HUES64 (cell line): ENCODE measurements around the gene GSG1L.

ENCODE experiments used
- H3K27ac ChIP-seq: 2 replicates; pipeline ENCODE4 v1.7.0; 2013; ENCODE audit warnings: low read depth, low read length, inconsistent platforms
- H3K27me3 ChIP-seq: 2 replicates; pipeline ENCODE4 v1.6.1; 2013; ENCODE audit warnings: mild to moderate bottlenecking, low read length; ENCODE audit not compliant: insufficient read depth
- H3K36me3 ChIP-seq: 2 replicates; pipeline ENCODE4 v1.6.1; 2013; ENCODE audit warnings: mild to moderate bottlenecking, low read length; ENCODE audit not compliant: insufficient read depth
- H3K4me1 ChIP-seq: 2 replicates; pipeline ENCODE4 v1.6.1; 2013; ENCODE audit warnings: mild to moderate bottlenecking, low read length, moderate library complexity; ENCODE audit not compliant: insufficient read depth
- H3K4me3 ChIP-seq: 2 replicates; pipeline ENCODE4 v1.5.1; 2013; ENCODE audit warnings: mild to moderate bottlenecking, low read length, moderate library complexity
- H3K9ac ChIP-seq: 2 replicates; pipeline ENCODE4 v1.6.1; 2013; ENCODE audit warnings: mild to moderate bottlenecking, low read depth, low read length
- H3K9me3 ChIP-seq: 2 replicates; pipeline ENCODE4 v1.6.1; 2013; ENCODE audit warnings: low read depth, low read length; ENCODE audit not compliant: insufficient read depth
- WGBS: fragments of 150-250, 120-280 bp; methylation state at CpG from one replicate; pipeline ENCODE4 v1.1.7; 2013; ENCODE audit warnings: missing lambda C conversion rate; 5-methylcytosine and 5-hydroxymethylcytosine counted together

GSG1L gene

GRCh38 chr16:28090646-28091377 is 27.3 kb upstream of the GSG1L start:
- H3K4me1 ChIP-seq, result peaks cover 29% of the 10 kb centered on the region
- no peak overlapping the region for H3K4me3 ChIP-seq
- H3K9ac ChIP-seq, result no peak overlapping the region
- H3K27ac ChIP-seq, result peak overlapping the region; percentile 45; the same call in 1 of the 2 replicates
- H3K27me3 ChIP-seq, result no peaks in the 10 kb centered on the region
- no peaks in the 10 kb centered on the region for H3K36me3 ChIP-seq
- H3K9me3 ChIP-seq, result no peaks in the 10 kb centered on the region
- WGBS, result 78% methylated on average over 19 of the region's 19 CpGs

DNA sequence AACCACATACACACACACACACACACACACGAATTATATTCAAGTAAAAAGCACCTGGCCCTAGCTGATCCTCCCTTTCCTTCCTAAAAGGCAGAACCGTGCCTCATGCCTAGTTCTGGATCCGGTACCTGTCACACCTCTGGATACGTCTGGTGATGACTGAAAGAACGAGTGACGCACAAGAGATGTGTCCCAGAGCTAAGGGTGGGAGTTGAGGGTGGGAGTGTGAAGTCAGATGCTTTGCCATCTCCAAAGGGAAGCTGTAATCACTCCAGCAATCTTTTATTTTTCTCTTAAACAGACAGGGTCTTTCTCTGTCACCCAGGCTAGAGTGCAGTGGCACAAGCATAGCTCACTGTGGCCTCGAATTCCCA is 26.5 kb upstream of the GSG1L start:
- Histone ChIP-seq H3K9me3 (no peaks in the 10 kb centered on the region), H3K4me3 (no peak overlapping the region), H3K9ac (no peak overlapping the region), H3K36me3 (no peaks in the 10 kb centered on the region), H3K27me3 (no peaks in the 10 kb centered on the region), H3K4me1 (peaks cover 29% of the 10 kb centered on the region), H3K27ac (no peak overlapping the region)
- 94% methylated on average over 7 of the region's 7 CpGs for WGBS

- no peaks in the 10 kb centered on the region for H3K36me3 ChIP-seq
- 92% methylated on average over 3 of the region's 3 CpGs for WGBS
Measured at GRCh38 chr16:28089205-28089991, 25.9 kb upstream of the GSG1L start.

DNA sequence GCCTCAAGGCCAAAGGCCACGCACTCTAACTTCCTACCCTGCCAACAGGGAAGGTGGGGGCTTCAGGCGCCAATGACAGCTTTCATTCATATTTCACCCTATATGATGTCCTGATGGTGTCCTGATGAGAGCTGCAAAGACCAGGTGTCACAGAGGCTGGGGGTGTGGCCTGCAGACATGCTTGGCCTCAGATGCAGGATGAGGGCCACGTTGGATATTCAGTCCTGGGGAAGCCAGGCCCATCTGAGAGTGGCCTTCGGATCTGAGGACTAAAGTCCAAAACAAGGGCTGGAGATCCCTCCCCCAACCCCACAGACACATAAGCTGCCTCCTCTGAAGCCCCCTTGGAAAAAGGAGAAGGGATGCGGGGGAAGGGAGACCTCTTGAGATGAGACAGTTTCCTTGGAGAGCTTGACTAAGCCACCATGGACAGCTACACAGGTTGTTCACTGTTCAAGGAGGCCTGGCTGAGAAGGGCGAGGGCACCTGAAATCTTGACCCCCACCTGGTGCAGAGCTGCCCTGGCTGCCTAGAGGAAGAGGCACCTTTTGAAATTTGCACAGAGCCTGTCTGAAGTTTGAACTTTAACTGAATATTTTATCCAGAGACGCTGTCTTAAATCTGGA is 24.3 kb upstream of the GSG1L start:
- H3K27ac ChIP-seq, result no peak overlapping the region
- 88% methylated on average over 7 of the region's 7 CpGs for WGBS
- no peaks in the 10 kb centered on the region for H3K27me3 ChIP-seq
- H3K9me3 ChIP-seq, result no peaks in the 10 kb centered on the region
- H3K4me3 ChIP-seq, result no peak overlapping the region
- peaks cover 15% of the 10 kb centered on the region for H3K4me1 ChIP-seq
- no peaks in the 10 kb centered on the region for H3K36me3 ChIP-seq
- H3K9ac ChIP-seq, result no peak overlapping the region

More at GRCh38 chr16:28089205-28089991, 25.9 kb upstream of the GSG1L start:
- Histone ChIP-seq H3K9me3 (no peaks in the 10 kb centered on the region), H3K4me3 (no peak overlapping the region), H3K4me1 (peaks cover 29% of the 10 kb centered on the region), H3K27ac (no peak overlapping the region), H3K27me3 (no peaks in the 10 kb centered on the region), H3K9ac (no peak overlapping the region)

GRCh38 chr16:28087140-28087660 is 23.7 kb upstream of the GSG1L start:
- WGBS, result 90% methylated on average over 8 of the region's 8 CpGs
- peaks cover 14% of the 10 kb centered on the region for H3K4me1 ChIP-seq

DNA sequence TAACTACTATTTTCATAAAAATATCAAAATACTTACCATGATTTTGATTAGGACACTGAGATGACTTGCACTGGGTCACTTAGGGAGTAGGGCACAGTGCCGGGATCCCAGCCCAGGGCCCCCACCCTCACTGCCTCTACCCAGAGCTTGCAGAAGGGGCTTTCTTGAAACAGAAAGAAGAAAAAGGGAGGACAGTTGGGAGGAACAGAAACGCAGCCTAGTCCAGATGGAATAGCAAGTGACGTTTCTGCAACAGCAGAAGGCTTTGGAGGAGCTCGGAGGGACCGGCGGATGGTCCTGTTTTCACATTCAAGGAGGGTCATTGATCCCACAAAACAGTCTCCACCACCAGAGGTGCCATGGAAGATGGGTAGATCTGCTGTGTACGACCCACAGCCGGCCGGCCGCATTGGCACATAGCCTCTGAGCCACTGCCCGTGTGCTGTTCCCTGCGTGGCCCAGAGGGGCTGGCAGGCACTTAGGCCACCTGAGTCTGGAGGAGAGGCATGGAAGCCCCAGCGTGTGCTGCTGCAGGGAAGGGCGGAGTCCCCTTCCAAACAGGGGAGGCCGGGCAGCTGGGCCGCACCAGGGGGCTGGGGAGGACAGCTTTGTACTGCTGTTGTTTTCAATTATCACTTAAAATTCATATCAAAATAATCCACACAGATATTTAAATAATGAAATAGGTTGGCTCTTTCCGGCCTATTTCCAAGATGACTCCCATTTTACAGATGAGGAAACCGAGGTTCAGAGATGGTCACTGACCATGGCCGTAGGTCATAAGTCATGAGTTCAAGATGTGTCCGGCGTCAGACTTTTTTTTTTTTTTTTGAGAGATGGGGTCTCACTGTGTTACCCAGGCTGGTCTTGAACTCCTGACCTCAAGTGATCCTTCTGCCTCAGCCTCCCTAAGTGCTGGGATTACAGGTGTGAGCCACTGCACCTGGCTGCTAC is 22.9 kb upstream of the GSG1L start:
- Histone ChIP-seq H3K27me3 (no peaks in the 10 kb centered on the region), H3K36me3 (no peaks in the 10 kb centered on the region), H3K9ac (no peak overlapping the region), H3K9me3 (no peaks in the 10 kb centered on the region), H3K4me1 (peaks cover 7% of the 10 kb centered on the region; the same call in 1 of the 2 replicates), H3K27ac (no peak overlapping the region), H3K4me3 (no peak overlapping the region)
- WGBS, result 92% methylated on average over 19 of the region's 21 CpGs

More at GRCh38 chr16:28087140-28087660, 23.7 kb upstream of the GSG1L start:
- Histone ChIP-seq H3K36me3 (no peaks in the 10 kb centered on the region), H3K9me3 (no peaks in the 10 kb centered on the region), H3K9ac (no peak overlapping the region), H3K27ac (no peak overlapping the region), H3K27me3 (no peaks in the 10 kb centered on the region), H3K4me3 (no peak overlapping the region)

DNA sequence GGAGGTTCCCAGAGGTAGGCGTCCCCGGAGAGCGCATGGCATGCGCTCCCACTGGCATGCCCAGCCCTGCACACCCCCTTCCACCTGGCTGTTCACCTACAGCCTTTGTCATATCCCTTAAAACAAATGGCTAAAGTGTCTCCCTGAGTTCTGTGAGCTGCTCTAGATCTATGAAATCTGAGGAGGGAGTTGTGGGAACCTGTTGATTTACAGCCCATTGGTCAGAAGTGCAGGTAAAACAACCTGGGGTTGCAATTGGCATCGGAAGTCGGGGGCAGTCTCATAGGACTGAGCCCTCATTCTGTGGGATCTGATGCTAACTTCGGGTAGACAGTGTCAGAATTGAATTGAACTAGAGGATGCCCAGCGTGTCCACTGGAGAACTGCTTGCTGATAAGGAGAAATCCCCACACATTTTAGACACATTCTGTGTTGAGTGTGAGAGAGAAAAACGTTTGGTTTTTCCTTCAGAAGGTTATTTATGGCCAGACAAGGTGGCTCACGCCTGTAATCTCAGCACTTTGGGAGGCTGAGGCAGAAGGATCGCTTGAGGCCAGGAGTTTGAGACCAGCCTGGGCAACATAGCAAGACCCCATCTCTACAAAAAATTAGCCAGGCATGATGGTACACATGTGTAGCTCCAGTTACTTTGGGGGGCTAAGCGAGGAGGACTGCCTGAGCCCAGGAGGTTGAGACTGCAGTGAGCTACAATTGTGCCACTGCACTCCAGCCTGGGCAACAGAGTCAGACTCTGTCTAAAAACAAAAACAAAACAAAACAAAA is 22.1 kb upstream of the GSG1L start:
- Histone ChIP-seq H3K9ac (no peak overlapping the region), H3K27me3 (no peaks in the 10 kb centered on the region), H3K4me3 (no peak overlapping the region), H3K27ac (no peak overlapping the region), H3K4me1 (peaks cover under 1% of the 10 kb centered on the region; the same call in 1 of the 2 replicates), H3K9me3 (no peaks in the 10 kb centered on the region), H3K36me3 (no peaks in the 10 kb centered on the region)
- 86% methylated on average over 12 of the region's 12 CpGs for WGBS

DNA sequence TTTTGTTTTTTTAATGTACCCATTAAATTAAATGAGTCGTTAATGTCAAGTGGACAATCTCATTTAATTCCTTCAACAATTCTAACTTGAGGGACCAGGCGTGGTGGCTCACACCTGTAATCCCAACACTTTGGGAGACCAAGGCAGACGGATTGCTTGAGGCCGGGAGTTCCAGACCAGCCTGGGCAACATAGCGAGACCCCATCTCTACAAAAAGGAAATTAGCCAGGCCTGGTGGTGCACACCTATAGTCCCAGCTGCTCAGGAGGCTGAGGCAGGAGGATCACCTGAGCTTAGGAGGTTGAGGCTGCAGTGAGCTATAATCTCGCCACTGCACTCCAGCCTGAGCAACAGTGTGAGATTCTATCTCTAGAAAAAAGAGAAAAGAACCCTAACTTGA is 20.7 kb upstream of the GSG1L start:
- Histone ChIP-seq H3K9me3 (no peaks in the 10 kb centered on the region), H3K4me1 (no peaks in the 10 kb centered on the region), H3K27me3 (no peaks in the 10 kb centered on the region), H3K36me3 (no peaks in the 10 kb centered on the region), H3K4me3 (no peak overlapping the region), H3K27ac (no peak overlapping the region), H3K9ac (no peak overlapping the region)
- WGBS, result 96% methylated on average over 6 of the region's 6 CpGs

GRCh38 chr16:28082624-28083023 is 19.1 kb upstream of the GSG1L start:
- Histone ChIP-seq H3K4me3 (no peak overlapping the region), H3K27ac (no peak overlapping the region)
- WGBS, result 92% methylated on average over 13 of the region's 13 CpGs

More at GRCh38 chr16:28082624-28083023, 19.1 kb upstream of the GSG1L start:
- no peaks in the 10 kb centered on the region for H3K27me3 ChIP-seq
- no peaks in the 10 kb centered on the region for H3K36me3 ChIP-seq
- H3K4me1 ChIP-seq, result no peaks in the 10 kb centered on the region
- no peak overlapping the region for H3K9ac ChIP-seq
- no peaks in the 10 kb centered on the region for H3K9me3 ChIP-seq
